GM12801 (cell line): ENCODE measurements around the gene CDH13.

Experiments used
- TF ChIP-seq, protein P1 (sequence below): IDR thresholded peaks from one replicate; pipeline ENCODE4 v1.5.1; 2011; ENCODE audit warnings: control low read depth; ENCODE audit not compliant: insufficient read length; ENCODE audit errors: extremely low read depth

The CDH13 gene

DNA sequence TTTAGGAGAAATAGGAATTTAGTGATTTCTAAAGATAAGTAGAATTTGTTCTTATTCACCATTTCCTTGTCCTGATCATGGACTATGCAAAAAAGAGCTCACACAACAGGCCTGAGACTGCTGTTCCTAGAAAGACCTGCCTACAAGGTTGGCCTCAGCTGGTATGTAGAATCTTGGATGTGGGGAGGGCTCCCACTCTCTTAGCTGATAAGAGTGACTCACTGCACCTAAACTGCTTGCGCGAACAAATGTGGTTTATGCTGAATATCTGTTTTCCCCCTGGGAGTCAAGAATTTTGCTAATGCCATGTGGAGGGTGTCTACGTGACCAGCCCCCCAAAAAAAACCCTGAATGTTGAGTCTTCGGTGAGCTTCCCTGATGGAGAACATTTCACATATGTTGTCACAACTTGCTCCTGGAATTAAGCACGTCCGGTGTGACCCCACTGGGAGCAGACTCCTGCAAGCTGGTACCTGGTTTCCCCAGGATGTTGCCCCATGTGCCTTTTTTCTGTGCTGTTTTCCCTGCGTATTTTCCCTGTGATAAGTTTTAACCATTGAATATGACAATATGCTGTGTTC is 1112.2 kb downstream of the CDH13 start:
- TF ChIP-seq, protein P1, sequence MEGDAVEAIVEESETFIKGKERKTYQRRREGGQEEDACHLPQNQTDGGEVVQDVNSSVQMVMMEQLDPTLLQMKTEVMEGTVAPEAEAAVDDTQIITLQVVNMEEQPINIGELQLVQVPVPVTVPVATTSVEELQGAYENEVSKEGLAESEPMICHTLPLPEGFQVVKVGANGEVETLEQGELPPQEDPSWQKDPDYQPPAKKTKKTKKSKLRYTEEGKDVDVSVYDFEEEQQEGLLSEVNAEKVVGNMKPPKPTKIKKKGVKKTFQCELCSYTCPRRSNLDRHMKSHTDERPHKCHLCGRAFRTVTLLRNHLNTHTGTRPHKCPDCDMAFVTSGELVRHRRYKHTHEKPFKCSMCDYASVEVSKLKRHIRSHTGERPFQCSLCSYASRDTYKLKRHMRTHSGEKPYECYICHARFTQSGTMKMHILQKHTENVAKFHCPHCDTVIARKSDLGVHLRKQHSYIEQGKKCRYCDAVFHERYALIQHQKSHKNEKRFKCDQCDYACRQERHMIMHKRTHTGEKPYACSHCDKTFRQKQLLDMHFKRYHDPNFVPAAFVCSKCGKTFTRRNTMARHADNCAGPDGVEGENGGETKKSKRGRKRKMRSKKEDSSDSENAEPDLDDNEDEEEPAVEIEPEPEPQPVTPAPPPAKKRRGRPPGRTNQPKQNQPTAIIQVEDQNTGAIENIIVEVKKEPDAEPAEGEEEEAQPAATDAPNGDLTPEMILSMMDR, result no peak

DNA sequence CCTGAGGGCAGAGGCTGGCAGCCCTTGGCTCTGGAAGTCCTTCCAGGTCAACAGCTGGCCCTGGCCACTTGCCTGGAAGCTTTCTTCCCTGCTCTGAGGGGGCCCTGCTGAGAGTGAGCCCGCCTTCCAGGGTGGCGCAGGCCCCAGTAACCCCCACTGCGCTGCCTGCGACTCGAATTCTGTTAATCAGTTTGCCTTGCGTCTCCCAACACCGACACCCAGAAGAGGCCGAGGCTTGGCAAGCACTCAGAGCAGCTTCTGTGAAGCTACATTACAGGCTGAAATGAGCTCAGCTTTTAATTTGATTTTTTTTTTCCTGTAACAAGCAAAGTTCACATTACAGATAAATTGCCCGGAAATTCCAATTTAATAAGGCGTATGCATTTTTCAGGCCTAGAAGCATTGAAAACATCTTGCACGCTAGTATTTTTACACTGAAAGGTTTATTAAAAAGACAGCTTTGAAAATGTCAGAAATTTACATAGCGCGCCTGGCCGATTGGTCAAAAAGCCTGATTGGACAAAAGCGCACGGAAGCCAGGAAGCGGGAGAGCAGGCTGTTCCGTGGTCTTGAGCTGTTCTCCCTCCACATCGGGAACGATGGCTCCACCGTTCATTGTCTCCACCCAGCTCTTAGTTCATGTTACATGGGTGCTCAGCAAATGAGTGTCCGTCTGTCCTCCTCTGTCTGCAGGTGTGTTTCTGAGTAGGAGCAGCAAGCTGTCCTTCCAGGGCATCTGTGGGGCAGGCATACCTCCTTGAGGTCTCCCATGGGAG is 1115.5 kb downstream of the CDH13 start:
- TF ChIP-seq, protein P1, result no peak

DNA sequence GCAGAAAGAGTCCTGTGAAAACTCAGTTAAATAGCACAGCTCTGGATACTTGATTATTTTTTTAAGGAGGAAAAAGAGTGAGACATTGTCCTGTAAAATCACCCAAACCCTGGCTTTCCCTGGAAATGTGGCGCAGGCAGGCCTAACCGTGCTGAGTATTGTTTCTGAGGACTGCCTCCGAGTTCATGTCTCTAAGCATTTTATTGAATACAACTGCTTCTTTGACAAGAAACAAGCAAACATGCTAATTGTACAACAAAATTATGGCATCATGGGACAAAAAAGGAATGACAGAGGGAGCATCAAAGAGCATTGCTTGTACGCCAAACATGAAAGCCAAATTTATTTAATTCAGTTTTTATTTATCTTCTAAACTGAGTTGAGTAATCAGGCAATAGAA is 1116.5 kb downstream of the CDH13 start:
- TF ChIP-seq, protein P1, result no peak

DNA sequence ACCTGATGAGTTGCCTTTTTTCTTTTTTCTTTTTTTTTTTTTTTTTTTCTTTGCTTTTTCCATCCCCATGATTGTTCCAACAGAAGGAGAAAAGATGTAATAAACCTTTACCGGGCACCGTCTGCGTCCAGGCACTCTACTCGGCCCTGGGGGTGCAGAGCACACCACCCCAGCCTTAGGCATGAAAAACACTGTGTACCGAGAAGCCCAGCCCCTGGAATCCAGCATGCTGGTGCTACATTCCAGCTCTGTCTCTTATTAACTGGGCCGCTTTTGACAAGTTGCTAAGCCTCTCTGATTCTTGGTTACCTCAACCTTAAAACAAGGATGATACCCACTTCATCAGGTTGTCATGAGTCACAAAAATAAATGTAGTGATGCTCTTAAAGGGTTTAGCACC is 1117.0 kb downstream of the CDH13 start:
- TF ChIP-seq, protein P1, result no peak

DNA sequence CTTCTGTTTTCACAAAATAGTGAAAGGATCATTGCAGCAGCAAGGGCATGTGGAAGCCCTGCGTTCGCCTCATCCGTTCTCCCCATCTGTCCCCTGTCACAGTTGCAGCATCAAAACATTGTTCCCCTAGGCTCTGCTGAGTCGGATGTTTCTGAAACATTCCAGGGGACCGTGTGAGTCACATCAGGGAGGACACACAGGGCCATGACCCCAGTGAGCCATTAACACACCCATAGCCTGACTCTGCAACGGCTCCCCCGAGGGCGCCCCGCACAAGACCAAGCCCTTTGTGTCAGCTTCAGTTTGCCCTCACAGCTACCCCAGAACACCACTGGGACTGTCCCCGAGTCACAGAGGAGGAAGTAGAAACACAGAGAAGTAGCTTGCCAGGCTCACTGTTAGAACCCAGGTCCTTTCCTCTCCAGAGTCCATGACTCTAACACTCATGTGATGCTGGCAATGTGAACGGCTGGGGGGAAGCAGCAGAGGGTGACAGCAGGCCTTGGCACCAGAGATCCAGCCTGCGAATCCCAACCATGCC is 1117.7 kb downstream of the CDH13 start:
- TF ChIP-seq, protein P1, result no peak

DNA sequence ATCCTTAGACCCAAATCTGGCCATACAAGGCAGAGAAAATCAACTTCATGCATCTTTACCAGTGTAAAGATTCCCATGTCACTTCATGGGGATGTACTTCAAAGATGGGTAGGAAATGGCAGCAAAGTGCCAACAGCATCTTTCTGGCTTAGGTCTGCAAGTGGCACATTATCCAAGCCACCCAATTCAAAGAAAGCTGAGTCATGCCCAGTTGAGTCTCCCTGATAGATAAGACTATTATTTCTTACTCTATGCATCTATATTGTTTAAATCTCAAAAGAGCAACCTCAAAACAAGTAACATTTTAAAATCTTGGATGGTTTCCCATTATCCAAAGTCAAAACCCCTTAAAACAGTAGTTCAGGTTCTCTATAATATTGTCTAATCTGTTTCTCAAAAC is 1119.8 kb downstream of the CDH13 start:
- TF ChIP-seq, protein P1, result no peak

DNA sequence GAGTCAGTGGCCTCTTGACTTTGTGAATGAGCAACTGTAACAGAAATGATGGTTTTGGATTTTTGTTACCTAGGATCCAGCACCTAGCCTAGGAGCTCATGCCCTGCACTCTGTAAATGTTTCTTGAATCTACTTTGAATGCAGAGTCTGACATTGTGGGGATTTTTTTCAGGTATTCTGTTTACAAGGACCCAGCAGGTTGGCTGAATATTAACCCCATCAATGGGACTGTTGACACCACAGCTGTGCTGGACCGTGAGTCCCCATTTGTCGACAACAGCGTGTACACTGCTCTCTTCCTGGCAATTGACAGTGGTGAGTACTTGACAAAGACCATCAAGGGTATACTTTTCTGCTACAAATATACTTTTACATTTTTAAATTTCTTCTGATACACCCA is 1121.2 kb downstream of the CDH13 start:
- TF ChIP-seq, protein P1, result no peak
